Caco-2 (cell line): ENCODE measurements around the gene CDKL5. TPM values are rescaled to one million over a fixed set of nuclear protein-coding genes. Genes with fewer than 3 reads are reported as not detected.

Experiments
- BruUV-seq: library from RNA; stranded (reverse); fragments of 400-500 nt; replicated peaks from 2 replicates; lab custom pipeline; 2021; lab: Mats Ljungman, UMichigan
- CTCF ChIA-PET: fragments of 300-600 bp; sonication (Branson Sonifier 250); formaldehyde crosslinking; loops from one replicate; lab custom pipeline; 2022; ENCODE audit warnings: antibody characterized with exemption; lab: Charles Lee
- POLR2A ChIA-PET: fragments of 300-600 bp; sonication (Branson Sonifier 250); formaldehyde crosslinking; loops from one replicate; lab custom pipeline; 2022; ENCODE audit warnings: antibody characterized with exemption; lab: Charles Lee
- DNase-seq, 2 experiments: peaks; one replicate each; pipeline versions ENCODE4 v3.0.0 to v3.0.0-alpha.2; 2020 to 2022
- H3K27me3 ChIP-seq: replicated peaks from 2 replicates; pipeline ENCODE4 v1.6.0; 2011; ENCODE audit warnings: low read length; ENCODE audit not compliant: control insufficient read depth, insufficient read depth
- H3K36me3 ChIP-seq: 2 replicates; pipeline ENCODE4 v1.5.1; 2011; ENCODE audit warnings: low read length; ENCODE audit not compliant: control insufficient read depth, insufficient read depth
- H3K4me1 ChIP-seq: fragments of 250-450 bp; sonication (Bioruptor Pico); 2 replicates; pipeline ENCODE4 v1.5.1; 2020; ENCODE audit warnings: mild to moderate bottlenecking
- H3K4me3 ChIP-seq: 2 replicates; pipeline ENCODE4 v1.5.1; 2011; ENCODE audit warnings: low read depth, mild to moderate bottlenecking, control low read depth, low read length
- H3K9me3 ChIP-seq: fragments of 250-450 bp; sonication (Bioruptor Pico); 2 replicates; pipeline ENCODE4 v1.5.1; 2020; ENCODE audit warnings: mild to moderate bottlenecking, moderate library complexity
- H3K27ac Mint-ChIP-seq: one replicate; pipeline ENCODE4 v1.8.0; 2022; ENCODE audit warnings: mixed read lengths; ENCODE audit not compliant: unreplicated experiment
- H3K27me3 Mint-ChIP-seq: one replicate; pipeline ENCODE4 v1.8.0; 2022; ENCODE audit warnings: mixed read lengths; ENCODE audit not compliant: insufficient read depth, unreplicated experiment
- H3K36me3 Mint-ChIP-seq: one replicate; pipeline ENCODE4 v1.8.0; 2022; ENCODE audit warnings: mild to moderate bottlenecking, mixed read lengths; ENCODE audit not compliant: insufficient read depth, unreplicated experiment
- H3K4me1 Mint-ChIP-seq: one replicate; pipeline ENCODE4 v1.8.0; 2022; ENCODE audit warnings: low read depth, mixed read lengths; ENCODE audit not compliant: unreplicated experiment
- H3K4me3 Mint-ChIP-seq: one replicate; pipeline ENCODE4 v1.8.0; 2022; ENCODE audit warnings: mild to moderate bottlenecking, moderate library complexity, mixed read lengths; ENCODE audit not compliant: unreplicated experiment
- H3K9me3 Mint-ChIP-seq: one replicate; pipeline ENCODE4 v1.8.0; 2022; ENCODE audit warnings: mixed read lengths; ENCODE audit not compliant: unreplicated experiment
- CTCF ChIP-seq, 2 experiments: fragments of 200-600 bp in 1 of 2; IDR thresholded peaks; 1 replicate in 1 of 2; 2 replicates in 1 of 2; pipeline versions ENCODE4 v1.5.1 to v1.8.0; 2011 to 2022; ENCODE audit warnings: antibody characterized with exemption in 1 of 2, control low read depth in 1 of 2, inconsistent platforms in 1 of 2, low read depth in 1 of 2, low read length in 1 of 2, mild to moderate bottlenecking in 1 of 2, moderate library complexity in 1 of 2; ENCODE audit not compliant: insufficient read depth in 1 of 2, severe bottlenecking in 1 of 2, unreplicated experiment in 1 of 2
- intact Hi-C: fragments of 100-400 bp; cut with micrococcal nuclease; formaldehyde crosslinking; loops from one replicate; pipeline ENCODE4 v1.10.0; 2022; ENCODE audit not compliant: unreplicated experiment
- total RNA-seq: library from RNA; stranded (reverse); gene quantifications from 2 replicates; pipeline ENCODE4 v1.2.3, GENCODE V29; 2022

Gene CDKL5
- total RNA-seq, 1 experiment from 2014 or later: 23.7 TPM

GRCh38 chrX:18542905-18543304, 117.5 kb downstream of the CDKL5 start:
- no peak for TF ChIP-seq CTCF (IDR thresholded peaks at IDR 0.05; ENCODE audit: insufficient read depth in 1 of 2, low read depth in 1 of 2, low read length in 1 of 2, severe bottlenecking in 1 of 2, unreplicated experiment in 1 of 2)
- DNase-seq: no peak
- POLR2A ChIA-PET: no interaction called here
- H3K27ac Mint-ChIP-seq: no peak overlapping the region
- peaks cover 6% of the 10 kb centered on the region for H3K4me1 Mint-ChIP-seq
- no TSS peak for BruUV-seq
- H3K4me3 ChIP-seq: no peak overlapping the region
- no peaks in the 10 kb centered on the region for H3K9me3 ChIP-seq
- H3K4me3 Mint-ChIP-seq: no peak overlapping the region
- intact Hi-C loops: no loop called here
- H3K27me3 Mint-ChIP-seq: no peaks in the 10 kb centered on the region
- H3K4me1 ChIP-seq: no peaks in the 10 kb centered on the region
- H3K36me3 ChIP-seq: no peaks in the 10 kb centered on the region
- no peaks in the 10 kb centered on the region for H3K9me3 Mint-ChIP-seq
- CTCF ChIA-PET: no interaction called here
- peaks cover 12% of the 10 kb centered on the region for H3K36me3 Mint-ChIP-seq
- no peaks in the 10 kb centered on the region for H3K27me3 ChIP-seq

GRCh38 chrX:18543738-18544137, 118.3 kb downstream of the CDKL5 start:
- no peaks in the 10 kb centered on the region for H3K9me3 Mint-ChIP-seq
- H3K36me3 ChIP-seq: no peaks in the 10 kb centered on the region
- CTCF ChIA-PET: no interaction called here

GRCh38 chrX:18545771-18546170, 120.4 kb downstream of the CDKL5 start:
- Histone ChIP-seq H3K27me3 (no peaks in the 10 kb centered on the region), H3K36me3 (no peaks in the 10 kb centered on the region), H3K4me3 (no peak overlapping the region), H3K9me3 (no peaks in the 10 kb centered on the region), H3K4me1 (no peaks in the 10 kb centered on the region)
- no TSS peak for BruUV-seq
- peaks cover 6% of the 10 kb centered on the region for H3K4me1 Mint-ChIP-seq
- intact Hi-C loops: no loop called here
- no peak overlapping the region for H3K27ac Mint-ChIP-seq
- ChIA-PET CTCF (no interaction called here), POLR2A (no interaction called here)
- no peaks in the 10 kb centered on the region for H3K27me3 Mint-ChIP-seq
- no peak overlapping the region for H3K4me3 Mint-ChIP-seq
- no peaks in the 10 kb centered on the region for H3K9me3 Mint-ChIP-seq
- no peak for DNase-seq
- TF ChIP-seq CTCF (IDR thresholded peaks at IDR 0.05; ENCODE audit: insufficient read depth in 1 of 2, low read depth in 1 of 2, low read length in 1 of 2, severe bottlenecking in 1 of 2, unreplicated experiment in 1 of 2): no peak
- peaks cover 11% of the 10 kb centered on the region for H3K36me3 Mint-ChIP-seq

More at GRCh38 chrX:18543738-18544137, 118.3 kb downstream of the CDKL5 start:
- Mint-ChIP-seq H3K27me3 (no peaks in the 10 kb centered on the region), H3K4me1 (peaks cover 6% of the 10 kb centered on the region), H3K27ac (no peak overlapping the region), H3K4me3 (no peak overlapping the region), H3K36me3 (peaks cover 12% of the 10 kb centered on the region)
- Histone ChIP-seq H3K4me3 (no peak overlapping the region), H3K4me1 (no peaks in the 10 kb centered on the region), H3K9me3 (no peaks in the 10 kb centered on the region), H3K27me3 (no peaks in the 10 kb centered on the region)
- intact Hi-C loops: no loop called here
- no peak for TF ChIP-seq CTCF (IDR thresholded peaks at IDR 0.05; ENCODE audit: insufficient read depth in 1 of 2, low read depth in 1 of 2, low read length in 1 of 2, severe bottlenecking in 1 of 2, unreplicated experiment in 1 of 2)
- DNase-seq: no peak
- POLR2A ChIA-PET: no interaction called here
- BruUV-seq: no TSS peak
